ENCODE results near the gene BTF3. TPM values are rescaled to one million over a fixed set of nuclear protein-coding genes. Genes with fewer than 3 reads are reported as not detected.

The BTF3 gene
- total RNA-seq, 2 donors from 2014 or later: 527 to 610 TPM

- no peaks in the 10 kb centered on the region for H3K9me3 ChIP-seq
- no peak overlapping the region for H3K4me3 ChIP-seq
- intact Hi-C loops (cut with DNase I): no loop called here
- H3K27me3 ChIP-seq: no peaks in the 10 kb centered on the region
- H3K36me3 ChIP-seq: no peaks in the 10 kb centered on the region
- no peak for TF ChIP-seq CTCF (IDR thresholded peaks at IDR 0.05)
- H3K9ac ChIP-seq (ENCODE audit: low read depth in 2 of 2, low read length in 2 of 2): no peak overlapping the region
- H3K27ac ChIP-seq: no peak overlapping the region
- no peaks in the 10 kb centered on the region for H3K4me1 ChIP-seq
- no peak for DNase-seq
Observed at GRCh38 chr5:73480500-73480899, 17.7 kb upstream of the BTF3 start.

DNA sequence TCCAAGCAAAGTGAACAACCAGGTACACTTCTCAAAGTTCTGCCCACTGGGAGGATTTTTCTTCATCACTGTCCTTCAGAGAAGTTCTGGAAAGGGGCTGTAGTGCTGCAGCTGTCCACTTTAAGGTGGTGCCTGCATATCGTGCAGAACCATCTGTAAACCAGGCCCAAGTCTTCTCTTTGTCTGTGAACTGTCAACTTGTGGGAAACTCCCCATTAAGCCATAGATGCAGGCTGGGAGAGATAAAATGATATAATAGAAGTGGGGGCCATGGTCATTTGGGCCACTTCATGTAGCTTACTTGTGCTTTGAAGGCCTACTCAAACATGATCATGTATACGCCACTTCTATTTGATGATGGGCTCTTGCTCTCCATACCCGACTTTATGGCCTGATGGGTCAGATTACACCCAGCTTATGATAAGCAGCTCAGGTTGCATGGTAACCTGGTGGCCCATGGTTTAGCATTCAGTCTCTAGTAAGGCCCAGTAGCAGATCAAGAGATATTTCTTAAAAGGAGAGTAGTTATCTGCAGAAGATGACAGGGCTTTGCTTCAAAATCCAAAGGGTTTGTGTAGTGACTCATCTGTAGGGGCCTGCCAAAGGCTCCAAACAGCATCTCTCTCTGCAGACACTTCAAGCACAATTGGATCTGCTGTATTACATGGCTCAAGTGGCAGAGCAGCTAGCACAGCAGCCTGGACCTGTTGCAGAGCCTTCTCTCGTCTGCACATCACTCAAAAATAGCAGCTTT lies 15.7 kb upstream of the BTF3 start:
- Histone ChIP-seq H3K9ac (ENCODE audit: low read depth in 2 of 2, low read length in 2 of 2) (no peak overlapping the region), H3K4me1 (no peaks in the 10 kb centered on the region), H3K36me3 (no peaks in the 10 kb centered on the region), H3K27me3 (no peaks in the 10 kb centered on the region), H3K9me3 (no peaks in the 10 kb centered on the region), H3K4me3 (no peak overlapping the region), H3K27ac (no peak overlapping the region)
- TF ChIP-seq CTCF (IDR thresholded peaks at IDR 0.05): no peak
- intact Hi-C loops (cut with DNase I): no loop called here
- DNase-seq: no peak

- intact Hi-C loops (cut with DNase I): no loop called here
- no peak for DNase-seq
- Histone ChIP-seq H3K9me3 (no peaks in the 10 kb centered on the region), H3K27ac (no peak overlapping the region), H3K4me1 (no peaks in the 10 kb centered on the region), H3K27me3 (no peaks in the 10 kb centered on the region), H3K9ac (ENCODE audit: low read depth in 2 of 2, low read length in 2 of 2) (no peak overlapping the region), H3K36me3 (no peaks in the 10 kb centered on the region), H3K4me3 (no peak overlapping the region)
- no peak for TF ChIP-seq CTCF (IDR thresholded peaks at IDR 0.05)
Observed at GRCh38 chr5:73483676-73484075, 14.6 kb upstream of the BTF3 start.

DNA sequence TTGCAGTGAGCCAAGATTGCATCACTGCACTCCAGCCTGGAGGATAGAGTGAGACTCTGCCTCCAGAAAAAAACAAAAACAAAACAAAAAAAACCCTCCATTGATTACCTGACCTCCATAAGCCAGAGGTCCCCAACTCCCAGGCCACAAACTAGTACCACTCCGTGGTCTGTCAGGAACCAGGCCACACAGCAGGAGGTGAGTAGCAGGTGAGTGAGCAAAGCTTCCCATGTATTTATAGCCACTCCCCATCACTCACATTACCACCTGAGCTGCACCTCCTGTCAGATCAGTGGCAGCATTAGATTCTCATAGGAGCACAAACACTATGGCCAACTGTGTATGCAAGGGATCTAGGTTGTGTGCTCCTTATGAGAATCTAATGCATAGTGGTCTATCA lies 13.7 kb upstream of the BTF3 start:
- intact Hi-C loops (cut with DNase I): no loop called here
- TF ChIP-seq CTCF (IDR thresholded peaks at IDR 0.05): no peak
- Histone ChIP-seq H3K9ac (ENCODE audit: low read depth in 2 of 2, low read length in 2 of 2) (no peak overlapping the region), H3K9me3 (no peaks in the 10 kb centered on the region), H3K4me3 (no peak overlapping the region), H3K36me3 (no peaks in the 10 kb centered on the region), H3K27me3 (no peaks in the 10 kb centered on the region), H3K4me1 (no peaks in the 10 kb centered on the region), H3K27ac (no peak overlapping the region)
- no peak for DNase-seq

DNA sequence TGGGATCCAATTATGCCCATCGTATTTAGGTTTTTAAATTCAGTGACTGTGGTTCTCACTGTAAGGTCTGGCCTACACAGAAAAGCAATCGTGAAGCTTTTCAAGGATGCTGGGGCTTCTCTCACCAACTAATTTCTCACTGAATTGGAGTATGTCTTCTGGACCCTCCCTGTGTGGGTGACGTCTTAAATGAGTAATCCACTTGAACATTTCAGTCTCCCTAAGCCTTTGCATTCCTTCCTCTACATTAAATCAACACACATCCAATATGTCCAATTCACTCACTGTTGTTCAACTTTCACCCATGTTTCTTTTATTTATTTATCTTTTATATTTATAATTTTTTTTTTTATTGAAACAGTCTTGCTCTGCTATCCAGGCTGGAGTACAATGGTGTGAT lies 12.5 kb upstream of the BTF3 start:
- intact Hi-C loops (cut with DNase I): no loop called here
- Histone ChIP-seq H3K27me3 (no peaks in the 10 kb centered on the region), H3K9me3 (no peaks in the 10 kb centered on the region), H3K27ac (no peak overlapping the region), H3K4me1 (no peaks in the 10 kb centered on the region), H3K9ac (ENCODE audit: low read depth in 2 of 2, low read length in 2 of 2) (no peak overlapping the region), H3K36me3 (no peaks in the 10 kb centered on the region), H3K4me3 (no peak overlapping the region)
- no peak for TF ChIP-seq CTCF (IDR thresholded peaks at IDR 0.05)
- DNase-seq: no peak
